ENCODE results near the gene TNNI3K.

GRCh38 chr1:74464037-74464436 lies 228.8 kb downstream of the TNNI3K start:
- TF ChIP-seq REST (IDR thresholded peaks at IDR 0.05; ENCODE audit: insufficient replicate concordance, low read depth) (no peak), CTCF (IDR thresholded peaks at IDR 0.05; ENCODE audit: insufficient read depth, low read length) (no peak)

Measured in HL-60 (cell line).